ENCODE measurements around the gene RAET1E.
"Not testable (repeated sequence)": the region's sequence is repeated elsewhere in the genome, so short reads cannot be mapped to it uniquely, and the experiment has no call there.

Gene RAET1E

GRCh38 chr6:149897855-149898744 is at the start of gene RAET1E:
Gene RAET1E, minus strand, starts transcription at chr6:149898113. Its CDS starts 7,212 bp downstream, at chr6:149890901.
- no peak for DNase-seq (ENCODE audit: low spot score)

DNA sequence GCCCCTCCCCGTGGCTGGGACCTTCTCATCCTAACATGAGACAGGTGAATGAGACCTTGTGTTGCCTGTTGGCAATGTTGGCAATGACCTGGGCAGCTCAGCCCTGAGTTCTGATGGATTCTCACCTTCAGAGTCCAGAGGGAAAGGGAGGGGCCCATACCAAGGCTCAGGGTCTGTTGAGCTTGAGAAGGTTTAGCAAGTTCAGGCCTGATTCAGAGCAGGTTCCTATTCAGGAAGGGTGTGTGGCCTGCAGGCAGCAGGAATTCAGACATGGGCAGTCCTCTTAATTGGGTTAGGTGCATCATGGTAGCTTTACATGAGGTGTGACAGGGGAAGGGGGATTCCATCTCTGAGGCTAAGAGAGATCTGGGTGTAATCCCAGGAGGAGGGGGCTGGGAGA is 49.6 kb upstream of the RAET1E start:
- DNase-seq (ENCODE audit: low spot score), result not testable (repeated sequence)

DNA sequence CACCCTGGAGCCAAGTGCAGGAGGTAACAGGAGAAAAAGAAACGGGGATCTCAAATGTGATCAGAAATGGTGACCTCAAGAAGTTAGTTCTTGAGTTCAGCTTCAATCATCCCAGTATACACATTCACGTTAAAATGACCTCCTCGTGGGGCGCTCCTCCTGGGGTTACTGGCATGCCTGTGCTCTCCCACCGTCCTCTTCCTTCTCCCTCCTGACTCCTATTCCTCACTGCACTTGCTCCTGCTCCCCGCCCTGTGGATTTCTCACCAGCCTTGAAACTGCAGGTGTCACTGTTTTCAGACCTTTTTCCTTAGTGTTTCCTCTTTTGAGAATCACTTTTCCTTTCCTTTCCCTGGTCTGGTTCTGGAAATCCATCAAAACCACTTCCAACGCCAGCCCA is 48.7 kb upstream of the RAET1E start:
- DNase-seq (ENCODE audit: low spot score), result not testable (repeated sequence)

- DNase-seq (ENCODE audit: low spot score), result not testable (repeated sequence)
Measured at GRCh38 chr6:149945276-149945675, 47.4 kb upstream of the RAET1E start.

- not testable (repeated sequence) for DNase-seq (ENCODE audit: low spot score)
Measured at GRCh38 chr6:149943321-149943720, 45.4 kb upstream of the RAET1E start.

DNA sequence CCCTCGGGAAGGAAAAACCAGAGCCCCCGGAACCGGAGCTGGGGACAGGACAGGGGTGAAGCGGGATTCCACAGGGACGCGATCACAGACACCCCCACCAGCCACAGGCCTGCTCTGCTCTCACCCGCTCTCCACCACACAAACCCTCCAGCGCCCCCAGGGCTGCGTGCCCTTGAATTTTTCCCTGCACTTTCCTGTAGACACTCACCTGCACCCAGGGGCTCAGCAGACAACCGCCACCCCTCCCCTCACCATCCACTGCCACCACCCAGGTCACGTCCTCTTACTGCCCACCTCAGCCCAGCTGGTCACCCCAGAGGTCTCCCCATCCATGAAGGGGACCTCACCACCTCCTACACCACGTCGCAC is 44.5 kb upstream of the RAET1E start:
- DNase-seq (ENCODE audit: low spot score), result no peak

- peak; percentile 77 for DNase-seq (ENCODE audit: low spot score)
Measured at GRCh38 chr6:149941583-149942460, 43.9 kb upstream of the RAET1E start, which contains the start of gene ULBP2. Gene ULBP2, plus strand, starts transcription at chr6:149942014. Its CDS starts 59 bp downstream, at chr6:149942073.

DNA sequence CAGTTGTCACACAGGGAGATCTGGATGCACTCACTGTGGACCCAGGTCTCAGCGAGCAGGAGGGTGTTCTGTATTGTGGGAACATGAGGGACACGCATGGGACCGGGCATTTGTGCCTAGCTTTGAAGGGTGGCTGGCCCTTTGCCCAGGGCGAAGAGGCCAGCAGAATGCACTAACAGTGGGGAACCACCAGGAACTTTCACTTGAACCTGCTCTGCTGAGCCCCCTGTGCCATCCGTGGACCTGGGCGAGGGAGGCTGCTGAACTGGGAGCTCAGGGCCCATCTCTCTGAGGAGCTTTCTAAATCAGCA is 42.7 kb upstream of the RAET1E start:
- no peak for DNase-seq (ENCODE audit: low spot score)

DNA sequence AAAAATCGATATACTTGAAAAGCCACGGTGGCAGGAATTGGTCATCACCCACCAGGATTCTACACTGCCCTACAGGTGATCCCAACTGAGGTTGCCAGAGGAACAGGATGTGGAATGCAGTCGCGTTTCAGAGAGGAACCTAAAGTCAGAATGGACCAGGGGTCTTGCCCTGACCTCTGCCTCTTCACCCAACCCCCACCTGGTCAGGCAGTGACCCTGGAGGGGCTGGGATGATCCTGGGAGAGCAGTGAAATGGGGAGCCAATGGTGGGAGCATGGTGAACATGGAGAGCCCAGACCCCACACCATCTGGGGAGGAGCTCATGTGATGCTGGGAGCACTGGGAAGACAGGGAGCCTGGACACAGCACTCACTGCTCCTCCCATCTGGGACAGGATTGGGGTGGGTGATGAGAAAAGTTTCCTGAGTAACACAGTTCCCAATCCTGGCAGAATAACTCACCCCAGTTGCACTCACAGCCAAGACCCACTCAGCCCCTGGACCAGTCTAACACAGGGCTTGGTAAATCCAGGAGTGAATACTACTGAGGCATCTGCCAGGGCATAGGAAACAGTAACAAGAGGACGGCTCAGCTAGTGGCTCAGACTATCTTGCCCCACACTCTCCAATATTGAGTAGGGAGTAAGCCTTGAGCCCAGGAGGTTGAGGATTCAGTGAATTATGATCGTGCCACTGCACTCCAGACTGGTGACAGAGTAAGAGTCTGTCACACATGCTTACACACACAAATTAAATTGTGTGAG is 42.2 kb upstream of the RAET1E start:
- no peak for DNase-seq (ENCODE audit: low spot score)

DNA sequence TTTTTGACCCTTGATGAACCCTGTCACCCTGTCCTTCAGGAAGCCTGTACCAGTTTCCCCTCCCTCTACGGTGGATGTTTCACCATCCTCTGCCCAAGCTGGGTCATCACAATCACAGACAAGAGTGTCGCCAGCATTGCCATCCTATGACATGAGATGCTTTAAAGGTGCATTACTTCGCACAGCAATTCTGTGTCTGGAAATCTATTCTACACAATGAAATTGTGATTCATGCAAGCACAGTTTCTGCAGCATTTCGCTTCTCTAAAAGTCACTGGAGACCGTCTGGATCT is 41.4 kb upstream of the RAET1E start:
- DNase-seq (ENCODE audit: low spot score), result no peak

GRCh38 chr6:149938571-149939355 is 40.9 kb upstream of the RAET1E start:
- no peak for DNase-seq (ENCODE audit: low spot score)

- DNase-seq (ENCODE audit: low spot score), result not testable (repeated sequence)
Measured at GRCh38 chr6:149938013-149938570, 40.2 kb upstream of the RAET1E start.

- no peak for DNase-seq (ENCODE audit: low spot score)
Measured at GRCh38 chr6:149936743-149937142, 38.8 kb upstream of the RAET1E start.

DNA sequence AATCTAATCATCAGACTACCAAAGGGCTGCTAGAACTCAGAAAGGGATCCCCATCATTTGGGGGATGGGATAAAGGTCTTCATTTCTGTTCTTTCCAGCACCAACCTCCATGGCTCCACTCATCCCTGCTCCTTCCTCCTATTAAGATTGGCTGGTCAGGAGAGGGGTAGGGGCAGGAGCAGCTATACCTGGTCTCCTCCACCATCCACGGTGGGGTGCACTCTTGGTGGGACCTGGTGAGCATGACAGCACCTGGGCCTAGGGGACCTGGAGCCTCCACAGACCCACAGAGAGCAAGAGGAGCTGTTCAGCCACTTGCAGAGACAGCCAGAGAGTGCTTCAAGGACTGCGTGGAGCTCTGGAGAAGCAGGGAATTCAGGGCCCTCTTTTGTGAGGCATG is 37.8 kb upstream of the RAET1E start:
- DNase-seq (ENCODE audit: low spot score), result no peak

DNA sequence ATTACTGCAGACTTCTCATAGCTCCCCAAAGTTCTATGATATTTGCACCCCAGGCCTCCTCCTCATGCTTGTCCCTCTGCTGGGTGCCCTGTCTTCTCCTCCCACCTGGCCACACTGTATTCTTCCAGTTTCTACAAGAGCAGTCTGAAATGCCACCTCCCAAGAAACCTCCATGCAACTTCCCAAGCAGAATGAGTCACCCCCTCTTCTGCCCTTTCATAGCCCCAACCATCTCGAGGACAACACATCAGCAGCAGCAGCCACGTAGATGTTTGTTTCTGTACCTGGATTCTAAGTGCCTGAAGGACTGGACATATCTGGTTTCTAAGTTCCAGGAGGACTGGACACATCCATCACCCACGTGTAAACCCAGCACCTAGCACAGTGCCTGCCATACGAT is 37.3 kb upstream of the RAET1E start:
- DNase-seq (ENCODE audit: low spot score), result no peak

GRCh38 chr6:149934249-149935156 is 36.6 kb upstream of the RAET1E start:
- DNase-seq (ENCODE audit: low spot score), result peak; percentile 70

DNA sequence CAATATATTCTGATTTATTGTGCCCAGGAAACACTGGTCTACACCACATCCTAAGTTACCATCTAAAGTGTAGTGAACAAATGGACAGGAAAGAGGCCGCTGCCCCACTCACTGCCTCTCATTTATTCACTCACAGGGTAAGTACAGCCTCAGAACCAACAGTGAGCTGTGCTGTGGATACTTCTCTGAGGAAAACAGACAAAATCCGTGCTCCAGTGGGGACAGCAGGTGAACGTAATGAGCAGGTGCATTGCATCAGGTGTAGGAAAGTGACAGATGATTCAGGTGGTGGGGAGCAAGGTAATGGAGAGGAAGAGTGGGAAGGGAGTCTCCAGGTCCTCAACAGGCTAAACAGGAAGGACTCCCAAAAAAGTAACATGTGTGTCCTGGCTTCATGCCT is 35.5 kb upstream of the RAET1E start:
- DNase-seq (ENCODE audit: low spot score), result no peak

- no peak for DNase-seq (ENCODE audit: low spot score)
Measured at GRCh38 chr6:149933036-149933435, 35.1 kb upstream of the RAET1E start.

- no peak for DNase-seq (ENCODE audit: low spot score)
Measured at GRCh38 chr6:149931501-149931900, 33.6 kb upstream of the RAET1E start.

GRCh38 chr6:149929422-149929821 is 31.5 kb upstream of the RAET1E start:
- no peak for DNase-seq (ENCODE audit: low spot score)

Measured in pons (tissue), 1 donor.